ENCODE results near the gene PAQR8.

PAQR8 gene, protein sequence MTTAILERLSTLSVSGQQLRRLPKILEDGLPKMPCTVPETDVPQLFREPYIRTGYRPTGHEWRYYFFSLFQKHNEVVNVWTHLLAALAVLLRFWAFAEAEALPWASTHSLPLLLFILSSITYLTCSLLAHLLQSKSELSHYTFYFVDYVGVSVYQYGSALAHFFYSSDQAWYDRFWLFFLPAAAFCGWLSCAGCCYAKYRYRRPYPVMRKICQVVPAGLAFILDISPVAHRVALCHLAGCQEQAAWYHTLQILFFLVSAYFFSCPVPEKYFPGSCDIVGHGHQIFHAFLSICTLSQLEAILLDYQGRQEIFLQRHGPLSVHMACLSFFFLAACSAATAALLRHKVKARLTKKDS

GRCh38 chr6:52361945-52362442, at the start of gene PAQR8:
Gene PAQR8, plus strand, starts transcription at chr6:52362151. Its CDS starts 41,063 bp downstream, at chr6:52403214.
- peak; percentile 56 to 69 for DNase-seq (ENCODE audit: low read depth in 2 of 2)

DNA sequence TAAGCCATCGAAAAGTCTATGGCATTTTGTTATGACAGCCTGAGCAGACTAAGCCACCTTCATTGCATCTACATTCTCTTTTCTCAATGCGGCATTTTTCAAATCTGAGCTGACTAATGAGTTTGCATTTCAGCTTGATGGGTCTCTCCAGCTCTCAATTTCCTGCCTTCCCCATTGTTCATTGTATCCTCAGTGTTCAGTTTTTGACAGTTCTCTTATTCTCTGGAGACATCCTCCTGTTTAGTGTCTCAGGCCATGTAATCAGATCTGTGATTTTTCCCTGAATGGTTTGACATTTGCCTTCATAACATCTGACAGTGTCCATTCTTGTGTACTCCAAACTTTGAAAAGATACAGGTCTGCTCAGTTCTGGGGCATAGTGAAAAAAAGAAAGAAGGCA, 49.5 kb upstream of the PAQR8 start:
- DNase-seq (ENCODE audit: low read depth in 2 of 2): no peak

DNA sequence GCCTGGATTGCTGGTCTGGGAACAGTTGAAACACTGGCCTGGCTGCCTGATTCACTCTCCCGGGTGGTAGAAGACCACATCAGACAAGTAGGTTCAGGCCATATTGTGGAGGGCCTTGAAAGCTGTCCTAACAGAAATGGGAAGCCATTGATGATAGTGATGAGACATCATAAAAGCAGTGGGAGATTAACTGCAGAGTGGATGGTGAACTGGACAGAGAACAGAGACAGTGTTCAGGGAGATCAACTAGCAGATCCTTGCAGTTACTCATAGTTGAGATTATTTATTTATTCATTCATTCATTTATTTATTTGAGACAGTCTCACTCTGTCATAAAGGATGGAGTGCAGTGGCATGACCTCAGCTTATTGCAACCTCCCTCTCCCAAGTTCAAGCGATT, 47.2 kb upstream of the PAQR8 start:
- DNase-seq (ENCODE audit: low read depth in 2 of 2): no peak

- no peak for DNase-seq (ENCODE audit: low read depth in 2 of 2)
Measured at GRCh38 chr6:52317211-52317610, 44.7 kb upstream of the PAQR8 start.

GRCh38 chr6:52317841-52318581, 43.9 kb upstream of the PAQR8 start:
- DNase-seq (ENCODE audit: low read depth in 2 of 2): no peak

- DNase-seq (ENCODE audit: low read depth in 2 of 2): no peak
Measured at GRCh38 chr6:52324189-52324588, 37.8 kb upstream of the PAQR8 start.

DNA sequence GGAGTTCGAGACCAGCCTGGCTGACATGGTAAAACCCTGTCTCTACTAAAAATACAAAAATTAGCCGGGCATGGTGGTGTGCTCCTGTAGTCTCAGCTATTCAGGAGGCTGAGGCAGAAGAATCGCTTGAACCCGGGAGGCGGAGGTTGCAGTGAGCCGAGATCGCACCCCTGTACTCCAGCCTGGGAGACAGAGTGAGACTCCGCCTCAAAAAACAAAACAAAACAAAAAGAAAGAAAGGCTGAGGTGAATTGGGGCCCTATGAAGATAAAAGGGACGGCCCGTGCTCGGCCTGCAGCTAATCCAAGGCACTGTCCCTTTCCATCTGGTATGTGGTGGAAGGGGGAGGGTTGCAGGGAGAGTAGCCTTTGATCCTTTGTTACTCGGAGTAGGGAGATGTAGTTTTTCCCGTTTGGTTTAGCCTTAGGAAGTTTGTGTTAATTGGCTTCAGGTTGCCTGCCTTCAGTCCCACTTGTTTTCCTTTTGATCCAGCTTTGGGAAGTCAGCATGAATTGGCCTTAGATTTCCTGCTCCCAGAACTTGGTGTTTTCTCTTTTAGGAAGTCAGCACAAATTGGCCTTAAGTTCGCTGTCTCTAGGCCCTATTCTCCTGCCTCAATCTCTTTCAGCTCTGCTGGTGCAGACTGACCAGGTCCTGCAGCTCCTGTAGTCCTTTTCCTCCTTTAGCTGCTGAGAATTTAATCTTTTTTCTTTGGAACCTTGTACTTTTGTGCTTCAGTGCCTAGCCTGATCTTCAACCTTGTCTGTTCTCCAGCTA, 36.1 kb upstream of the PAQR8 start:
- no peak for DNase-seq (ENCODE audit: low read depth in 2 of 2)

DNA sequence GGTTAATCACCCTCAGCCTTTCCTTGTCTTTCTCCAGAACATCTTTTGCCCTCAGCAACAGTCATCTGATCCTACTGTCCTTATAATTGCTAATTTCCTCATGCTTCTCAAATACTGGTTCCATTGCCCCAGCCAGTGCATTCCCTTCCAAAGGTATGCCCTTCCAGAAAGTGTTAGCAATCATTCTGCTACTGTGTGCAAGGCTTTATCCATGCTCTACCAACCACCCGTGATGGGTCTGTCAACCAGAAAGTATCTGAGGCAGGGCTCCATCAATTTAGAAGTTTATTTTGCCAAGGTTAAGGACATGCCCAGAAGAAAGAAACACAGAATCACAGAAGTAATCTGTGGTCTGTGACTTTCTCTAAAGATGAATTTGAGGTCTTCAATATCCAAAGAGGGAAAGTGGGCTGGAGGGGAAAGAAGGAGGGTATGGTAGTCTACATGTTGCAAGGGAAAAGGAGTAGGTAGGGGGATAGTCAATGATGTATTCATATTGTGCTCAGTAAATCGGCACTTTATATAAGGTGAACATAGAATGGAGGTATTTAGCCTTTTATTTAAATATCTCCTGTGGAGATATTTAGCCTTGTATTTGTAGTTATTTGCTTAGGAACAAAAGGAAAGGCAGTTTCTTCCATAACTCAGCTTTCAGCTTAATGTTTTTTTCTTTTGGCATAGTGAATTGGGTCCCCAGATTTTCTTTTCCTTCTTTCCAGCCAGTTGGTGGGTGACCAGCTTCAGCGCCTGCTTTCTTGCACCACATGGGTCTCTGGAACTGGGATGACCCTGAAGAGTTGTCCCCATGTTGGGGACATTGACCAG, 35.2 kb upstream of the PAQR8 start:
- DNase-seq (ENCODE audit: low read depth in 2 of 2): no peak

DNA sequence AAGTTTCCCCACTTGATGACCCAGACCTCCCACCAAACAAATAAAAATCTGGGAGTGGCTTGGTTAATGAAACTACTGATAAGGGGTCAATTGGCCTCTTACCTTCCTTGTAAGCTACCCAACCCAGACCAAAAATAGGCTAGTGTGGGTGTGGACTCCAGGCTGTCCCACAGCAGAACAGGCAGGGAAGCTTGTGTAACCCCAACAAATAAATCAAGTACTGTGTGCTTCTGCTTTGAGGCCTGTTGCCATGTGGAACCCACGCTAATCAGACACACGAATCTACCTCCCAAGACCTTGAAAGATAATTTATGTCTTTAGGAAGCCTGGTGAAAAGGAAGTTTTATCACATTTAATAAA, 33.7 kb upstream of the PAQR8 start:
- DNase-seq (ENCODE audit: low read depth in 2 of 2): no peak

DNA sequence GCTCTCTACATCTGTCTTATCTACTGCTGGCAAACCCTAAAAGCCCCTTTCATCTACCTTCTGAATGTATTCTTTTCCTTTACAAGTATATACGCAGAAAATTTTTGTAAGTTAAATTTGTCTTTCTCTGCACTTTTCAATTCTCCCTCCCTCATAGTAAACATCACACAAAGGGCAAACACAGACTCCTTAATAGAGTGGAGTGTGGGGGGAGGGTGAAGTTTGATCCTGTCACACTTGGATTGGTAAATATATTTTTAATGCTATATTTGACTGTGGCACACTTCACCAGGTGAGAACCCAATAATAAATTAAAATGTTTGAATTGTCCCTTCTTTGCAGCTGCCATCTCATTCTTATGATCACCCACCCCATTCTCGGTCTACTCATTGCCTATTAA, 33.2 kb upstream of the PAQR8 start:
- no peak for DNase-seq (ENCODE audit: low read depth in 2 of 2)

DNA sequence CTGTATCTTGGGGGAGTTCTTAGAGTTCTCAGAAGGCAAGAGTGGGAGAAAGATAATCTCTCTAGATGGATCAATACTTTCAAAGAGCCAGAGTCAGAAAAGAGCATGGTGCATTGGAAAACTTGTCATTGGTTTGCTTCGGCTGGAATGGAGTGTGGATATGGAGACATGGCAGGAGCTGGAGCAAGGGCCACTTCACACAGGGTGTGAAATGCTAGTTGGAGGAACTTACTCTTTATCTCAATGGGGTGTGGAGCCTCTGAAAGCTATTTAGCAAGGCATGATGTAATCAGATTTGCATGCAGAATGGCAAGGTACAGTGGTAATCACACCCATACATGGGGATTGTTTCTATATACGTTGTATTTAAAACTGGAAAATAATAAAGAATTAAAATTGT, 31.5 kb upstream of the PAQR8 start:
- no peak for DNase-seq (ENCODE audit: low read depth in 2 of 2)

GRCh38 chr6:52331793-52332457, 30.0 kb upstream of the PAQR8 start:
- DNase-seq (ENCODE audit: low read depth in 2 of 2): no peak

DNA sequence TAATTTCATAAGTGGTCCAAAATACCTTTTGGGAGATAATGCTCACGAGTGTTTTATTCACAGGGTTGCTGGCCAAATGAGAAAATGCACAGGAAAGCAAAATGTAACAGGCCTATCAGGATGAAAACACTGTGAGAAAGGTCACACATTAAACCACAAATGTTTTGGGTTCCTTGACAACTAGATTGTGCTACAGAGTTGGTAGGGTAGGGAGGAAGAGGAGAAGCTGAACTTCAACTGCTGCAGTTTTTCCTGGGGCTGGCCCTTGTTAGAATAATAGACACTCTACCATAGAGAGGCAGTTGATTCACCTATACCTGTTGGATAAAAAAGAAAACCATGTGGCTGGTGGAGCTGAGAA, 28.1 kb upstream of the PAQR8 start:
- no peak for DNase-seq (ENCODE audit: low read depth in 2 of 2)

DNA sequence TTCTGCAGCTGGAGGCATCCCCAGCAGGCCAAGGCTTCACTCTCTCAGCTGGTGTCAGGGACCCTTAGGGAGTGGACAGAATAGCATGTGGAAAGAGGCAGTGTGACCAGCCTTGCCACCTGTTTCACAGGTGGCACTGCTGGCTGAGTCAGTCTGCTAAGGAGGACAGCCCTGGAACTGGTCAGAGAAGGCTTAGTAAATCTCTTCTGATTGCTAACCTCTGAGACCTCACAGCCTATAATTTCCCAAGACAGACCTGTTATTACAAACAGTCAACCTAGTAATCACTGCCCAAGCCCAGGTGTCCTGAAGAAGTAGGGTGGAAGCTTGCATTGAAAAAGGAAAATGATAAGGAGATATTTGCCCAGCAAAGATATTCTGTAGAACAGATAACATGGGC, 26.4 kb upstream of the PAQR8 start:
- DNase-seq (ENCODE audit: low read depth in 2 of 2): no peak

DNA sequence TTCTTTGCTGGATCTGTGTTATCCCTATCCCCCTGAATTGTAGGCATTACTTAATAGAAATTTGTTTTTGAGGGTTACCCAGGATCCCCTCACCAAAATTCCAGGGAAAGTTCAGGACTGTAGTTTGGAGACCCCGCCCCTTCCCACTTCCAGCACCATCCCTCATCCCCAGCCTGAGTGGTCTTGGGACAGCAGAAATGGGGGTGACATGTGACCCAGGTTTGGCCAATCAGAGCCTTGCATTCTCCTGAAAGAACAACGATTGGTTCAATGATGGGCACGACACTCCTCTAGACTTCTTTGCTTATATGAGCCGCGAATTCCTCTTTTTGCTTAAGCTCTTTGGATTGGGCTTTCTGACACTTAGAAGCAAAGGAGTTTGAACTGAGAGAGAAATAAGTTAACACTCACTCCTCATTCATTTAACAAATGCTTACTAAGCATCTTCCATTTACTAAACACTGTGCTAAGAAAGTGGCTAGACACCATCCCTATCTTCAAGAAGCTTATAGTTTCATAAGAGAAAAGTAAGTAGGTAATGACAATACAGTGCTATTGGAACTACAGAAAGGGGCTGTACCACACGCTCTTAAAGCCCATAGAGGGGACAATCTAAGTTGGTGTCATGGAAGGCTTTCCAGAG, 24.9 kb upstream of the PAQR8 start:
- DNase-seq (ENCODE audit: low read depth in 2 of 2): no peak

GRCh38 chr6:52337633-52338290, 24.2 kb upstream of the PAQR8 start:
- no peak for DNase-seq (ENCODE audit: low read depth in 2 of 2)

- DNase-seq (ENCODE audit: low read depth in 2 of 2): no peak
Measured at GRCh38 chr6:52340603-52340880, 21.4 kb upstream of the PAQR8 start.

- DNase-seq (ENCODE audit: low read depth in 2 of 2): no peak
Measured at GRCh38 chr6:52341561-52342260, 20.2 kb upstream of the PAQR8 start.

GRCh38 chr6:52345311-52345710, 16.6 kb upstream of the PAQR8 start:
- no peak for DNase-seq (ENCODE audit: low read depth in 2 of 2)

DNA sequence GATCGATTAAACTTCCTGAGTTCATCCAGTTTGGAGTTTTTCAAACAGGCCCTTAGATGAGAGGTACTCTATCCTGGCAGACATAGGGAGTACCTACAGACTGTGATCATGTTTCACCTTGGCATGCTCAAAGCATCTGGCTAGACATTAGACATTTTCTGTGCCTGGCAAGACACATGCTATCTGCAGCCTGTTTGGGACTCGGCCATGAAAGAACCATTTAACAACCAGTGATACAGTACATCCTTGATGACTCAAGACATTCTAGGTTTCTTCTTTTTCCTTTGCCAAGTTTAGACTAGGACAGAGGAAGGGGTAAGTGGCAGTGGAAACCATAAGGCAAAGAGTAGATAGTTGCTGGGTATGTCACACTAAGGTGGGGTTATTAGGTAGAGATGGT, 15.4 kb upstream of the PAQR8 start:
- no peak for DNase-seq (ENCODE audit: low read depth in 2 of 2)
